ENCODE measurements around the gene FOXO4.

FOXO4 gene

GRCh38 chrX:71106427-71106826, 10.8 kb downstream of the FOXO4 start, which contains the start of gene CXorf65:
TSS of gene CXorf65 (minus strand) at chrX:71106740. CDS start at chrX:71106556, 184 bp downstream.
- TF ChIP-seq, protein P1, sequence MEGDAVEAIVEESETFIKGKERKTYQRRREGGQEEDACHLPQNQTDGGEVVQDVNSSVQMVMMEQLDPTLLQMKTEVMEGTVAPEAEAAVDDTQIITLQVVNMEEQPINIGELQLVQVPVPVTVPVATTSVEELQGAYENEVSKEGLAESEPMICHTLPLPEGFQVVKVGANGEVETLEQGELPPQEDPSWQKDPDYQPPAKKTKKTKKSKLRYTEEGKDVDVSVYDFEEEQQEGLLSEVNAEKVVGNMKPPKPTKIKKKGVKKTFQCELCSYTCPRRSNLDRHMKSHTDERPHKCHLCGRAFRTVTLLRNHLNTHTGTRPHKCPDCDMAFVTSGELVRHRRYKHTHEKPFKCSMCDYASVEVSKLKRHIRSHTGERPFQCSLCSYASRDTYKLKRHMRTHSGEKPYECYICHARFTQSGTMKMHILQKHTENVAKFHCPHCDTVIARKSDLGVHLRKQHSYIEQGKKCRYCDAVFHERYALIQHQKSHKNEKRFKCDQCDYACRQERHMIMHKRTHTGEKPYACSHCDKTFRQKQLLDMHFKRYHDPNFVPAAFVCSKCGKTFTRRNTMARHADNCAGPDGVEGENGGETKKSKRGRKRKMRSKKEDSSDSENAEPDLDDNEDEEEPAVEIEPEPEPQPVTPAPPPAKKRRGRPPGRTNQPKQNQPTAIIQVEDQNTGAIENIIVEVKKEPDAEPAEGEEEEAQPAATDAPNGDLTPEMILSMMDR (conservative IDR thresholded peaks at IDR 0.05; ENCODE audit: low read length), result no peak
- no peak for DNase-seq (ENCODE audit: low read depth)
- no peak within 1 kb of the TSS for H3K4me3 ChIP-seq (ENCODE audit: low read length)

- H3K4me3 ChIP-seq (ENCODE audit: low read length), result no peak overlapping the region
- TF ChIP-seq, protein P1 (conservative IDR thresholded peaks at IDR 0.05; ENCODE audit: low read length), result no peak
- DNase-seq (ENCODE audit: low read depth), result no peak
Observed at GRCh38 chrX:71107245-71107644, 11.6 kb downstream of the FOXO4 start.

DNA sequence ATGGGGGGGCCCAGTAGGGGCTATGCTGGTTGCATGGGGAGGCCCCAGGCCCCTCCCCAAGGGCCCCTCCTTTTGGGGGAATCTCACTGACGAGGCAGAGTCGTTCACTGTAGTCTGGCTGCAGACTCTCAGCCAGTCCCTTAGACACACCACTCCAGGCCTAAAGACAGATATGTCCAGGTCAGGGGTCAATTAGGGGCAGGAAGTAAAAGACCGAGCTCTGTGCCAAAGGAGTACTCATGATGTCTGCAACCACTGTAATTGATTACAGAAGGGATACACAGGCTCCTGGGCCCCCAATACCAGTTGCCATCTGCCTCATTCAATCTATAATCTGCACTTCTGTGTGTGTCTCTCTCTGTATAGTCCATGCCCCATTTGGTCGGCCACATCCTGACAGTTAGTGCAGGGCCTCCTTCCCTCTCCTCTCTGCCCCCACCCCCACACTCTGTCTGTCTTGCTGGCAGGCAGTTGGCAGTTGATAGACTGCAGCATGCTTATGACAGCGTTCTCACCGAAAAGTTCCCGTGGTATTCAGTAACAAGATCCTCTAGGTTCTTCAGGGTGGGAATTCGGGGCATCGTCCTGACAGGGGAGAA, 12.2 kb downstream of the FOXO4 start:
- no peak for DNase-seq (ENCODE audit: low read depth)
- TF ChIP-seq, protein P1 (conservative IDR thresholded peaks at IDR 0.05; ENCODE audit: low read length), result no peak
- H3K4me3 ChIP-seq (ENCODE audit: low read length), result no peak overlapping the region

GRCh38 chrX:71109051-71109450, 13.4 kb downstream of the FOXO4 start:
- TF ChIP-seq, protein P1 (conservative IDR thresholded peaks at IDR 0.05; ENCODE audit: low read length), result no peak
- no peak overlapping the region for H3K4me3 ChIP-seq (ENCODE audit: low read length)
- no peak for DNase-seq (ENCODE audit: low read depth)

DNA sequence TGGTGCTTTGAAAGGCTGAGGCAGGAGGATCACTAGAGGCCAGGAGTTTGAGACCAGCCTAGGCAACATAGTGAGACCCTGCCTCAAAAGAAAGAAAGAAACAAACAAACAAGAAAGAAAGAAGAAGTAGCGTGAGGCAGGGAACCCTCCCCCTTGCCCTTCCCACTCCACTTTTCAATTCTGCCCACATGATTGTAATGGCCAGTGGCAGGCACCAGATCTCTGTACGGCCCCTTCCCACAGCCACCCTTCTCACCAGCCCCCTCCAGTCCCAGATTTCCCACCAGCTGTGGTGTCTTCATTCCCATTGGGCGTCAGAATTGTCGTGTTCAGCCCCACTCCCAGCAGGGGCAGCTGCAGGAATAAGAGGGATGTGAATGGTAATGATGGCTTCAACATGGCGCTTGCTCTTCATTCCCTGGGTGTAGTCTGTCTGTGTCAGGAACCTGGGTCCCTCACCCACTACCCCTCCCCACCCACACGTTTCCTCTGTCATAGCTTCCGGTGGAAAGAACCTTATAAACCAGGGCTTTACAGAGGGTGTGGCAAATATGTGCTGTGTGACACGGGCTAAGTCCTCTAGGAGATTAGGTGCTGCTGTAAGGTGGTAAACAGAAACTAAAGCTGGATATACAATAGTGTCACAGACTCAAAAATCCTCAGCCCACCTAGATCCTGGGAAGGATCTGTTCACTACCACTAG, 15.6 kb downstream of the FOXO4 start, which contains the start of gene IL2RG:
Gene IL2RG (minus strand): TSS at position 437 of the 703 bp plus-strand sequence. CDS start 38 bp downstream, at position 399.
- no peak for DNase-seq (ENCODE audit: low read depth)
- TF ChIP-seq, protein P1 (conservative IDR thresholded peaks at IDR 0.05; ENCODE audit: low read length), result no peak
- no peak within 1 kb of the TSS for H3K4me3 ChIP-seq (ENCODE audit: low read length)

DNA sequence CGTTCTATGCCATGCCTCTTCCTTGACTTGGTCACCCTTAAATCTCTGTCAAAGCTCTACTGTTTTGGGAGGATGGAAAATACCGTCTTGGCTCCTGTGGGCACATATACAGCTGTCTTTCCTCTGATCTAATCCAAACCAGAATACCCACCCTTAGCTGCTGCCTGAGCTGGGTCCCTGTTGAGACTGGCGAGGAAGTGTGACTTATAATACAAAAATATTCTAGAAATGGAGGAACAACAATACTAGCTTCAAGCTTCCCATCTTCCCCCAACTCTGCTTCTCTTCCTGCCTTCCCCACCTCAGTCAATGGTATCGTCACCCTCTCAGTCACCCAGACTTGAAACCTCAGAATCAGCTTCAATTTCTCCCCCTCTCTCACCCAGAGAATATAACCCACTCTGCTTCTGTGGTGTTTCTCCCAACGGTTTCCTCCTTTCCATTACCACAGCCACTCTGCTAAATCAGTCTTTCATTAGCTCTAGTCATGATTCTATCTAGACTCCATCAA, 16.3 kb downstream of the FOXO4 start:
- no peak for DNase-seq (ENCODE audit: low read depth)
- no peak overlapping the region for H3K4me3 ChIP-seq (ENCODE audit: low read length)
- TF ChIP-seq, protein P1 (conservative IDR thresholded peaks at IDR 0.05; ENCODE audit: low read length), result no peak

DNA sequence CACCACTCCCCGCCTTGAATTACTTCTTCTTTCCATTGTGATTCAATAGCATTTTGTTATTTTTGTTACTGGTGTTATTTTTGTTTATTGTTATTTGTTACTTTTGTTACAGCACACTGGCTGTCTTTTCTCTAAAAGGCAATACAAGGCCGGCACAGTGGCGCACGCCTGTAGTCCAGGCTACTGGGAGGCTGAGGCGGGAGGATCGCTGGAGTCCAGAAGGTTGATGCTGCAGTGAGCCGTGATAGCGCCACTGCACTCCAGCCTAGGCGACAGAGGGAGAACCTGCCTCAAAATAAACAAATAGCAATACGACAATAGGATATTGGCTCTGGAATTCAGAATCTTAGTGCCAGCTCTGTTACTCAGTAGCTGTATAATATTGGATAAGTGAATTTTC, 21.7 kb downstream of the FOXO4 start:
- TF ChIP-seq, protein P1 (conservative IDR thresholded peaks at IDR 0.05; ENCODE audit: low read length), result no peak
- no peak overlapping the region for H3K4me3 ChIP-seq (ENCODE audit: low read length)
- no peak for DNase-seq (ENCODE audit: low read depth)

Measured in AG10803 (cell line).